CD4-positive, CD25-positive, alpha-beta regulatory T cell (primary cell): ENCODE measurements around the gene FN3KRP. TPM values are rescaled to one million over a fixed set of nuclear protein-coding genes. Genes with fewer than 3 reads are reported as not detected.

Experiments
- ATAC-seq, 2 donors: fragments of 150-1000 bp; cut with Tn5 transposase; one replicate each; pipeline ENCODE4 v1.10.0; 2021; ENCODE audit warnings: low read depth in 2 of 2, moderate number of reproducible peaks in 2 of 2, moderate library complexity in 1 of 2
- DNase-seq, 3 donors: peaks; one replicate each; pipeline versions ENCODE4 v3.0.0 to v3.0.0-alpha.2; 2012 to 2022; ENCODE audit warnings: mixed read lengths in 1 of 3
- H3K27ac ChIP-seq: one replicate; pipeline ENCODE4 v1.7.0; 2013; ENCODE audit warnings: mild to moderate bottlenecking, low read length; ENCODE audit not compliant: insufficient read depth, poor library complexity, severe bottlenecking
- H3K27me3 ChIP-seq: one replicate; pipeline ENCODE4 v1.7.0; 2013; ENCODE audit warnings: low read length; ENCODE audit not compliant: control insufficient read depth, insufficient read depth
- H3K36me3 ChIP-seq: one replicate; pipeline ENCODE4 v1.7.0; 2013; ENCODE audit warnings: mild to moderate bottlenecking, low read length, moderate library complexity; ENCODE audit not compliant: control insufficient read depth, insufficient read depth
- H3K4me1 ChIP-seq: 2 replicates; pipeline ENCODE4 v1.7.0; 2013; ENCODE audit warnings: mild to moderate bottlenecking, low read length; ENCODE audit not compliant: insufficient read depth, control insufficient read depth, poor library complexity, severe bottlenecking
- H3K4me3 ChIP-seq: one replicate; pipeline ENCODE4 v1.7.0; 2013; ENCODE audit warnings: low read depth, mild to moderate bottlenecking, low read length, moderate library complexity
- H3K9me3 ChIP-seq, 2 experiments: 1 replicate in 1 of 2; 2 replicates in 1 of 2; pipeline ENCODE4 v1.7.0; 2013; ENCODE audit warnings: low read length in 2 of 2, mild to moderate bottlenecking in 1 of 2, moderate library complexity in 1 of 2; ENCODE audit not compliant: control insufficient read depth in 2 of 2
- H3K27ac Mint-ChIP-seq, 3 donors: one replicate each; pipeline ENCODE4 v1.8.0; 2020 to 2022; ENCODE audit warnings: mild to moderate bottlenecking in 3 of 3, mixed read lengths in 3 of 3, moderate library complexity in 2 of 3
- H3K27me3 Mint-ChIP-seq: one replicate; pipeline ENCODE4 v1.8.0; 2022; ENCODE audit warnings: mild to moderate bottlenecking, mixed read lengths
- H3K36me3 Mint-ChIP-seq: one replicate; pipeline ENCODE4 v1.8.0; 2020; ENCODE audit warnings: mixed read lengths
- H3K4me1 Mint-ChIP-seq, 4 donors: one replicate each; pipeline ENCODE4 v1.8.0; 2020 to 2022; ENCODE audit warnings: mixed read lengths in 4 of 4, mild to moderate bottlenecking in 1 of 4
- H3K4me3 Mint-ChIP-seq, 4 donors: one replicate each; pipeline ENCODE4 v1.8.0; 2020 to 2022; ENCODE audit warnings: mild to moderate bottlenecking in 4 of 4, mixed read lengths in 4 of 4, moderate library complexity in 3 of 4
- H3K9me3 Mint-ChIP-seq, 7 donors: one replicate each; pipeline ENCODE4 v1.8.0; 2020 to 2022; ENCODE audit warnings: mixed read lengths in 7 of 7, mild to moderate bottlenecking in 3 of 7, moderate library complexity in 2 of 7
- polyA plus RNA-seq, 4 donors: library from polyadenylated mRNA; unstranded; fragments of 300-500 nt; fragmentation: Illumina TruSeq; gene quantifications; one replicate each; pipeline ENCODE4 v1.2.3, GENCODE V29; 2021
- total RNA-seq: library from RNA; stranded (reverse); gene quantifications from one replicate; pipeline ENCODE4 v1.2.3, GENCODE V29; 2022

FN3KRP gene
- total and polyA plus RNA-seq, 5 donors from 2014 or later = 25.3 to 36.7 (median 32.1) TPM

DNA sequence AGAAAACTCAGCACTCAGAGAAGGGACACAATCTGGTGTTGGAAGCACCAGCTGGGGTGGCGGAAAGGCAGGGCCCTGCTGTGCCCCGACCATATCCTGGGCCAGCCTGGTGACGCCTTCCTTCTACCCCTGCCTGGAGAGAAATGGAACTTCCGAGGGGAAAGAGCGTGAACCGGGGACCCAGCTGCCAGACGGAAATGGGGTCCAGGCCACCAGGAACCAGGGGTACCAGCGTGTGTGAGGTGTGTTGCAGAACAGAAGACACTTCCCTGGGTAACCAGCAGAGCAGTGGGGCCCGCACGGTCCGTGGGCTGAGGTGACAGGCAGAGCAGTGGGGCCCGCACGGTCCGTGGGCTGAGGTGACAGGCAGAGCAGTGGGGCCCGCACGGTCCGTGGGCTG is 24.8 kb upstream of the FN3KRP start:
- peaks cover 17% of the 10 kb centered on the region for H3K36me3 Mint-ChIP-seq
- no peak overlapping the region for H3K27ac Mint-ChIP-seq
- Histone ChIP-seq H3K27ac (no peak overlapping the region), H3K9me3 (peaks cover 8 to 10% of the 10 kb centered on the region in 2 experiments), H3K36me3 (peaks cover 4% of the 10 kb centered on the region), H3K4me1 (peaks cover 1% of the 10 kb centered on the region), H3K27me3 (no peaks in the 10 kb centered on the region), H3K4me3 (no peak overlapping the region)
- peaks cover 8% of the 10 kb centered on the region for H3K27me3 Mint-ChIP-seq
- H3K9me3 Mint-ChIP-seq = peaks cover 0 to 10% (median 0%) of the 10 kb centered on the region in 7 donors
- peaks cover 0 to 12% (median 2%) of the 10 kb centered on the region in 4 donors for H3K4me1 Mint-ChIP-seq
- DNase-seq (no peak), ATAC-seq (no peak)
- H3K4me3 Mint-ChIP-seq = no peak overlapping the region

DNA sequence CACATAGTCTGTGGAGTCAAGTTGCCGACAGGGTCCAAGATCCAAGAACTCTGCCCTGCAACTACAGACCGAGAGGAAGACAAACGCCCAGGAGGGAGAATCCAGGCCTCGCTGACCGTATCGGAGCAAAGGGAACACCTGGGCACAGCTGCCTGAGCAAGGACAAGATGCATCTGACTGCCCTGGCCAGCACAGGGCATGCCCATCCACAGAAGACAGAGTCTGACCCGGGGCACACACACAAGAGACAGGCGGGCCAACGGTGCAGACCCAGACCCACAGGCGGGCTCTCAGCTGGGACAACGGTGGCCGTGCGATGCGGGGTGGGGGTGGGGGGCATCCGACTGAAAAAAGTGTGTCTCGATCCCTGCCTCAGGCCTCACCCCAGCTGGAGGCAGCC is 24.2 kb upstream of the FN3KRP start:
- Histone ChIP-seq H3K27ac (no peak overlapping the region), H3K4me3 (no peak overlapping the region), H3K27me3 (no peaks in the 10 kb centered on the region), H3K4me1 (peaks cover 7% of the 10 kb centered on the region), H3K9me3 (peaks cover 8 to 10% of the 10 kb centered on the region in 2 experiments), H3K36me3 (peaks cover 4% of the 10 kb centered on the region)
- ATAC-seq (no peak), DNase-seq (no peak)
- no peak overlapping the region for H3K4me3 Mint-ChIP-seq
- peaks cover 17% of the 10 kb centered on the region for H3K36me3 Mint-ChIP-seq
- H3K27me3 Mint-ChIP-seq = peaks cover 8% of the 10 kb centered on the region
- H3K27ac Mint-ChIP-seq = peak overlapping the region in 1 of 3 donors; percentile 63
- peaks cover 0 to 10% (median 0%) of the 10 kb centered on the region in 7 donors for H3K9me3 Mint-ChIP-seq
- H3K4me1 Mint-ChIP-seq = peaks cover 0 to 18% (median under 1%) of the 10 kb centered on the region in 4 donors

DNA sequence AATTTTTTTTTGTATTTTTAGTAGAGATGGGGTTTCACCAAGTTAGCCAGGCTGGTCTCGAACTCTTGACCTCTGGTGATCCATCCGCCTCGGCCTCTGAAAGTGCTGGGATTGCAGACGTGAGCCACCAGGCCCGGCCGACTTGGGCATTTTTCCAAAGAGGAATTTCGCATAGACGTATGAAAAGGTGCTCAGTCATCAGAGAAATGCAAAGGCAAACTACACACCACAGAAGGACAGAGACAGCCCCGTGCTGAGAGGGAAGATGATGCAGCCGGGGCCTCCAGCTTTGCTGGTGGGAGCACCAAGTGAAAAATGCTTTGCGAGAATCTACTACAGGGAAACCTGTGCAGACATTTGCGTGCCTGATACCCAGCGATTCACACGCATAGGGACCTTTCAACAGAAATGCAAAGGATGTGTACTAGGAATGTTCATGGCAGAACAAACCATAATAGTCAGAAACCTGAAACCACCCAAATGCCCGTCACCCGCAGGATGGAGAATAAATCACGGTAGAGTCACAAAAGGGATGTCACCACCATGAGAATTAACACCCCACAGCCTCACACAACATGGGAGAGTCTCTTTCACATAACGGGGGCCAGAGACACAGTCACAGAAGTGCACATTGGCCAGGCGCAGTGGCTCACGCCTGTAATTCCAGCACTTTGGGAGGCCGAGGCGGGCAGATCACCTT is 23.2 kb upstream of the FN3KRP start:
- ATAC-seq = no peak
- H3K27ac Mint-ChIP-seq = no peak overlapping the region
- peaks cover 13% of the 10 kb centered on the region for H3K4me1 ChIP-seq
- peaks cover 8 to 10% of the 10 kb centered on the region in 2 experiments for H3K9me3 ChIP-seq
- no peak for DNase-seq
- peaks cover 0 to 20% (median 0%) of the 10 kb centered on the region in 4 donors for H3K4me1 Mint-ChIP-seq
- H3K36me3 ChIP-seq = peaks cover 4% of the 10 kb centered on the region
- no peak overlapping the region for H3K4me3 ChIP-seq
- peaks cover 0 to 10% (median 0%) of the 10 kb centered on the region in 7 donors for H3K9me3 Mint-ChIP-seq
- H3K27ac ChIP-seq = no peak overlapping the region
- H3K27me3 ChIP-seq = no peaks in the 10 kb centered on the region
- peaks cover 8% of the 10 kb centered on the region for H3K27me3 Mint-ChIP-seq
- H3K36me3 Mint-ChIP-seq = peaks cover 17% of the 10 kb centered on the region
- H3K4me3 Mint-ChIP-seq = peak overlapping the region in 2 of 4 donors; percentile 28 to 66

DNA sequence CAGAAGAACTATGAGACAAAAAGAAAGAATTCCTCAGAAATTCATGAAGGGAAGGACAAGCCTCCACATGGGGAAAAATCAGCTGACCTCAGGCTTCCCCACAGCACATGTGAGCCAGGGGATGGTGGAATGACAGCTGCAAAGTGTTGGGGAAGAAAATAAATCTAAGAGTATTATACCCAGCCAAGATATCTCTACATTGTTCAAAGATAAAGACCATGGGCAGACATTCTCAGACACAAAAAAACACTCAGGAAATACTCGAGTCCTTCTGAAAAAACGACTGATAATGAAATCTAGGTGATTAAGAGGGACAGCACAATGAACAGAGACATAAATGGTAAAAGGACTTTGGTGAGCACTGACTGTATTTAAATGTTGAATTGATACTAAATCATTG is 21.9 kb upstream of the FN3KRP start:
- Histone ChIP-seq H3K4me1 (peaks cover 18% of the 10 kb centered on the region), H3K4me3 (no peak overlapping the region), H3K36me3 (peaks cover 4% of the 10 kb centered on the region), H3K27me3 (no peaks in the 10 kb centered on the region), H3K9me3 (peaks cover 8 to 10% of the 10 kb centered on the region in 2 experiments), H3K27ac (no peak overlapping the region)
- Mint-ChIP-seq H3K27me3 (peaks cover 8% of the 10 kb centered on the region), H3K9me3 (peaks cover 0 to 10% (median 2%) of the 10 kb centered on the region in 7 donors), H3K4me1 (peaks cover 0 to 28% (median 0%) of the 10 kb centered on the region in 4 donors), H3K27ac (peak overlapping the region in 1 of 3 donors; percentile 46), H3K36me3 (peaks cover 17% of the 10 kb centered on the region), H3K4me3 (peak overlapping the region; percentile 15 to 75 (median 60))
- DNase-seq (no peak), ATAC-seq (no peak)

DNA sequence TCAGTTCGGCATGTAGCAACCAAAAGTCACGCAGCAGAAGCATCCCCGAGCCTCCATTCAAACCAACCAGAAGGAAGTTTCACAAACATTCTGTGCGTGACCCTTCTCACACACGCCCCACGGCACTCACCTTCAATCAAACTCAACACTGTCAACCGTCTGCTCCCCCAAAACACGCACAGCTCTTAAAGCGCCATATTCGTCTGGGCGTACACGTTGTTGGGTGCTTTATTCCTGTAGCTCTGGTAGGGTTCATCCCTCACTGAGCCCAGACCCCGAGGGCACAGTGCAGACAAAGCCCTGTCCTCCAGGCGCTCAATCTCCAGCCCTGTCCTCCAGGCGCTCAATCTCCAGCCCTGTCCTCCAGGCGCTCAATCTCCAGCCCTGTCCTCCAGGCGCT is 20.2 kb upstream of the FN3KRP start:
- H3K36me3 ChIP-seq = peaks cover 4% of the 10 kb centered on the region
- Mint-ChIP-seq H3K9me3 (peaks cover 0 to 10% (median 2%) of the 10 kb centered on the region in 7 donors), H3K4me1 (peaks cover 0 to 25% (median under 1%) of the 10 kb centered on the region in 4 donors), H3K27me3 (peaks cover 8% of the 10 kb centered on the region), H3K27ac (no peak overlapping the region), H3K4me3 (peak overlapping the region; percentile 56 to 81 (median 74)), H3K36me3 (peaks cover 9% of the 10 kb centered on the region)
- no peaks in the 10 kb centered on the region for H3K27me3 ChIP-seq
- peaks cover 8 to 10% of the 10 kb centered on the region in 2 experiments for H3K9me3 ChIP-seq
- ATAC-seq (no peak), DNase-seq (no peak)
- H3K4me1 ChIP-seq = peaks cover 18% of the 10 kb centered on the region
- no peak overlapping the region for H3K27ac ChIP-seq
- H3K4me3 ChIP-seq = no peak overlapping the region

DNA sequence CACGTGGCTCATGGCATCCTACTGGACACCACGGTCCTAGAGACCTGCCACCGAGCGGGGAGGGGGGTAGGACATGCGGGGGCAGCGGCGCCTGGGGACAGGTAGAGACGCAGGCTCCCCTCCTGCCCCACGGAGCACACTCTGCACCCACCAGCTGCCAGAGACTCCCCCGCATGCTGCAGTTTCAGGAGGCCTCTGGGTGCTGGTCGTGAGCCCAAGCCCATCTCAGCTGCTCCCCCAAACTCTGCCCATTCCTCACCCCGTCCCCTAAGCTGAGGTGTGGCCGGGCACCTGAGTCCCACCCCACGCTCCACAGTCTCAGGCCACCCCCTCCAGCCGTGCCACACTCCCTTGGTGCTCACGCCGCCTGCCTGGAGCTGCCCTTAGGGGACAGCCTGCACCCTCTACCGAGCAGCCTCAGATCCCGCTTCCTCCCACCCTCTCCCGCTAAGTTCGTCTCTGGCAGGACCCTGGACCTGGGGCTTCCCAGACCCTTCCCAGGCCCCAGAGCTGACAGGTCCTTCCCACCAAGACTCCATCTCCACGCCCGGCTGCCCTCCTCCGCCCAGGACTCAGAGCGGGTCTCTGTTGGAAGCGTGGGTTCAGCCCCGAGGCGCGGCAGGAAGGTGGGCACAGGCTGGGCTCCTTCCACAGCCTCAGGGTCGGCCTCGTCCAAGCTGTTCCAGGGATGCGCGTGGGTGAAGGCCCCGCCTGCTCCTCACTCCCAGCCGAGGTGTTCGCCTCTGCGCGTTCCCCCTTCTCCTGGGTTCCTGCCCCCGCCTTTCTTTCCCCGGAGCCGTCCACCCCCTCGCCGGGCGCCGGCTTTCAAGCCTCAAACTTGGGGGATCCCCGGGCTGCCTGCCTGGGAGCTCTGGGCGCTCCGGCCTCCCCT is 19.3 kb upstream of the FN3KRP start:
- DNase-seq (peak in 1 of 3 donors; percentile 9), ATAC-seq (no peak)
- Mint-ChIP-seq H3K27ac (no peak overlapping the region), H3K4me1 (peaks cover 0 to 25% (median under 1%) of the 10 kb centered on the region in 4 donors), H3K36me3 (peaks cover 9% of the 10 kb centered on the region), H3K27me3 (peaks cover 8% of the 10 kb centered on the region), H3K9me3 (peaks cover 0 to 10% (median 2%) of the 10 kb centered on the region in 7 donors), H3K4me3 (peak overlapping the region; percentile 43 to 72 (median 65))
- Histone ChIP-seq H3K4me3 (no peak overlapping the region), H3K36me3 (peaks cover 4% of the 10 kb centered on the region), H3K27ac (no peak overlapping the region), H3K4me1 (peaks cover 18% of the 10 kb centered on the region), H3K9me3 (peaks cover 8 to 10% of the 10 kb centered on the region in 2 experiments), H3K27me3 (no peaks in the 10 kb centered on the region)

DNA sequence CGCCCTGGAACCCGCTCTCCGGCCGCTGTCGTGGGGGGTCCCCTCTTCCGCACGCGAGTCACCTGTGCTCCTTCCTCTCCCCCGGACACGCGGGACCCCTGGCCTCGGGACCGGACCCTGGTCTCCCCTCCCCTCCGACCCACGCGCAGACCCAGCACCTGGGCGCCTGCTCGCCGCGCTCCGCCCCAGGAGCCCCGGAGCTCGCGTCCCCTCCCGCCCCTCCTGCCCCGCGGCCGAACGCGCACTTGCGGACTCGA is 18.8 kb upstream of the FN3KRP start:
- peak overlapping the region in 3 of 4 donors; percentile 61 to 72 (median 69) for H3K4me3 Mint-ChIP-seq
- Histone ChIP-seq H3K27me3 (no peaks in the 10 kb centered on the region), H3K27ac (no peak overlapping the region), H3K9me3 (peaks cover 8 to 10% of the 10 kb centered on the region in 2 experiments), H3K4me1 (peaks cover 18% of the 10 kb centered on the region), H3K4me3 (no peak overlapping the region), H3K36me3 (peaks cover 4% of the 10 kb centered on the region)
- ATAC-seq = no peak
- peaks cover 0 to 25% (median under 1%) of the 10 kb centered on the region in 4 donors for H3K4me1 Mint-ChIP-seq
- peaks cover 9% of the 10 kb centered on the region for H3K36me3 Mint-ChIP-seq
- DNase-seq = no peak
- H3K27ac Mint-ChIP-seq = no peak overlapping the region
- H3K27me3 Mint-ChIP-seq = peaks cover 8% of the 10 kb centered on the region
- H3K9me3 Mint-ChIP-seq = peaks cover 0 to 10% (median 2%) of the 10 kb centered on the region in 7 donors
